Immature natural killer cell (primary cell): ENCODE measurements around the gene TBC1D9B. TPM values are rescaled to one million over a fixed set of nuclear protein-coding genes. Genes with fewer than 3 reads are reported as not detected.

Experiments used
- DNase-seq, 3 donors: peaks; one replicate each; pipeline ENCODE4 v3.0.0; 2022; ENCODE audit warnings: mixed read lengths in 1 of 3
- H3K27ac Mint-ChIP-seq, 6 donors: one replicate each; pipeline ENCODE4 v1.8.0; 2020; ENCODE audit warnings: mixed read lengths in 6 of 6, mild to moderate bottlenecking in 5 of 6, inconsistent platforms in 4 of 6, moderate library complexity in 3 of 6
- H3K27me3 Mint-ChIP-seq, 3 donors: one replicate each; pipeline ENCODE4 v1.8.0; 2020 to 2021; ENCODE audit warnings: low read depth in 3 of 3, mild to moderate bottlenecking in 3 of 3, mixed read lengths in 3 of 3, moderate library complexity in 3 of 3, inconsistent platforms in 1 of 3
- H3K36me3 Mint-ChIP-seq, 3 donors: one replicate each; pipeline ENCODE4 v1.8.0; 2020; ENCODE audit warnings: mixed read lengths in 3 of 3, inconsistent platforms in 2 of 3, mild to moderate bottlenecking in 2 of 3
- H3K4me1 Mint-ChIP-seq, 2 donors: one replicate each; pipeline ENCODE4 v1.8.0; 2020; ENCODE audit warnings: inconsistent platforms in 2 of 2, mild to moderate bottlenecking in 2 of 2, mixed read lengths in 2 of 2, moderate library complexity in 1 of 2
- H3K4me3 Mint-ChIP-seq, 5 donors: one replicate each; pipeline ENCODE4 v1.8.0; 2020; ENCODE audit warnings: mild to moderate bottlenecking in 5 of 5, mixed read lengths in 5 of 5, inconsistent platforms in 3 of 5, moderate library complexity in 3 of 5
- H3K9me3 Mint-ChIP-seq, 6 donors: one replicate each; pipeline ENCODE4 v1.8.0; 2020; ENCODE audit warnings: mild to moderate bottlenecking in 6 of 6, mixed read lengths in 6 of 6, inconsistent platforms in 4 of 6, moderate library complexity in 3 of 6
- polyA plus RNA-seq, 3 donors: library from polyadenylated mRNA; unstranded; fragments of 300-500 nt; fragmentation: Illumina TruSeq; gene quantifications; one replicate each; pipeline ENCODE4 v1.2.3, GENCODE V29; 2021

TBC1D9B gene
- polyA plus RNA-seq, 3 donors from 2014 or later: 11.7 to 50.8 (median 14.5) TPM

GRCh38 chr5:179901915-179902762 lies 5.6 kb downstream of the TBC1D9B start:
- Mint-ChIP-seq H3K4me1 (peaks cover 15 to 23% of the 10 kb centered on the region in 2 donors), H3K4me3 (no peak overlapping the region), H3K9me3 (no peaks in the 10 kb centered on the region), H3K27me3 (peaks cover 1 to 2% (median 1%) of the 10 kb centered on the region in 3 donors), H3K36me3 (peaks cover 8 to 16% (median 12%) of the 10 kb centered on the region in 3 donors), H3K27ac (peak overlapping the region in 1 of 6 donors; percentile 28)
- no peak for DNase-seq

- Mint-ChIP-seq H3K4me1 (peaks cover 10 to 17% of the 10 kb centered on the region in 2 donors), H3K27me3 (peaks cover 0 to 2% (median 1%) of the 10 kb centered on the region in 3 donors), H3K4me3 (no peak overlapping the region), H3K36me3 (peaks cover 8 to 16% (median 12%) of the 10 kb centered on the region in 3 donors), H3K9me3 (no peaks in the 10 kb centered on the region), H3K27ac (no peak overlapping the region)
- no peak for DNase-seq
Observed at GRCh38 chr5:179901462-179901861, 6.2 kb downstream of the TBC1D9B start.

- H3K36me3 Mint-ChIP-seq: peaks cover 13 to 22% (median 17%) of the 10 kb centered on the region in 3 donors
- H3K27me3 Mint-ChIP-seq: no peaks in the 10 kb centered on the region
- H3K27ac Mint-ChIP-seq: no peak overlapping the region
- no peak overlapping the region for H3K4me3 Mint-ChIP-seq
- DNase-seq: no peak
- no peaks in the 10 kb centered on the region for H3K9me3 Mint-ChIP-seq
- H3K4me1 Mint-ChIP-seq: peaks cover 2 to 10% of the 10 kb centered on the region in 2 donors
Observed at GRCh38 chr5:179900711-179901110, 7.0 kb downstream of the TBC1D9B start.

- Mint-ChIP-seq H3K27me3 (no peaks in the 10 kb centered on the region), H3K36me3 (peaks cover 13 to 26% (median 22%) of the 10 kb centered on the region in 3 donors), H3K4me1 (peaks cover 3 to 5% of the 10 kb centered on the region in 2 donors), H3K4me3 (no peak overlapping the region), H3K9me3 (no peaks in the 10 kb centered on the region), H3K27ac (no peak overlapping the region)
- DNase-seq: no peak
Observed at GRCh38 chr5:179900206-179900605, 7.5 kb downstream of the TBC1D9B start.

- Mint-ChIP-seq H3K36me3 (peaks cover 9 to 46% (median 18%) of the 10 kb centered on the region in 3 donors), H3K4me3 (no peak overlapping the region), H3K4me1 (peaks cover 0 to 2% of the 10 kb centered on the region in 2 donors), H3K9me3 (no peaks in the 10 kb centered on the region), H3K27me3 (peaks cover 0 to 2% (median 0%) of the 10 kb centered on the region in 3 donors), H3K27ac (no peak overlapping the region)
- DNase-seq: no peak
Observed at GRCh38 chr5:179895861-179896260, 11.8 kb downstream of the TBC1D9B start.

- Mint-ChIP-seq H3K27ac (no peak overlapping the region), H3K27me3 (peaks cover 0 to 2% (median 0%) of the 10 kb centered on the region in 3 donors), H3K4me1 (peaks cover 0 to 2% of the 10 kb centered on the region in 2 donors), H3K9me3 (no peaks in the 10 kb centered on the region), H3K36me3 (peaks cover 9 to 48% (median 18%) of the 10 kb centered on the region in 3 donors), H3K4me3 (no peak overlapping the region)
- DNase-seq: no peak
Observed at GRCh38 chr5:179893958-179894895, 13.5 kb downstream of the TBC1D9B start.

GRCh38 chr5:179893076-179893957 lies 14.4 kb downstream of the TBC1D9B start:
- no peaks in the 10 kb centered on the region for H3K9me3 Mint-ChIP-seq
- no peak overlapping the region for H3K4me3 Mint-ChIP-seq
- peaks cover 9 to 43% (median 13%) of the 10 kb centered on the region in 3 donors for H3K36me3 Mint-ChIP-seq
- H3K4me1 Mint-ChIP-seq: peaks cover 0 to 2% of the 10 kb centered on the region in 2 donors
- H3K27ac Mint-ChIP-seq: no peak overlapping the region
- DNase-seq: no peak
- H3K27me3 Mint-ChIP-seq: peaks cover 0 to 2% (median 1%) of the 10 kb centered on the region in 3 donors

GRCh38 chr5:179892255-179892654 lies 15.4 kb downstream of the TBC1D9B start:
- no peak for DNase-seq
- Mint-ChIP-seq H3K9me3 (no peaks in the 10 kb centered on the region), H3K4me1 (peaks cover 0 to 2% of the 10 kb centered on the region in 2 donors), H3K4me3 (no peak overlapping the region), H3K36me3 (peaks cover 9 to 42% (median 14%) of the 10 kb centered on the region in 3 donors), H3K27ac (no peak overlapping the region), H3K27me3 (peaks cover 0 to 2% (median 1%) of the 10 kb centered on the region in 3 donors)

GRCh38 chr5:179890751-179891682 lies 16.7 kb downstream of the TBC1D9B start:
- Mint-ChIP-seq H3K27ac (peak overlapping the region in 2 of 6 donors; percentile 59 to 72), H3K36me3 (peaks cover 20 to 46% (median 23%) of the 10 kb centered on the region in 3 donors)

GRCh38 chr5:179889885-179890284 lies 17.8 kb downstream of the TBC1D9B start:
- no peak for DNase-seq
- Mint-ChIP-seq H3K36me3 (peaks cover 21 to 45% (median 26%) of the 10 kb centered on the region in 3 donors), H3K27ac (peak overlapping the region in 2 of 6 donors; percentile 20 to 46), H3K4me1 (no peaks in the 10 kb centered on the region), H3K4me3 (no peak overlapping the region), H3K9me3 (no peaks in the 10 kb centered on the region), H3K27me3 (peaks cover 0 to 2% (median 1%) of the 10 kb centered on the region in 3 donors)

More at GRCh38 chr5:179890751-179891682, 16.7 kb downstream of the TBC1D9B start:
- peaks cover 0 to 2% of the 10 kb centered on the region in 2 donors for H3K4me1 Mint-ChIP-seq
- H3K4me3 Mint-ChIP-seq: no peak overlapping the region
- no peaks in the 10 kb centered on the region for H3K9me3 Mint-ChIP-seq
- H3K27me3 Mint-ChIP-seq: peaks cover 0 to 2% (median 1%) of the 10 kb centered on the region in 3 donors
- DNase-seq: no peak

GRCh38 chr5:179887802-179888201 lies 19.9 kb downstream of the TBC1D9B start:
- Mint-ChIP-seq H3K4me3 (no peak overlapping the region), H3K36me3 (peaks cover 36 to 53% (median 44%) of the 10 kb centered on the region in 3 donors), H3K4me1 (no peaks in the 10 kb centered on the region), H3K27ac (no peak overlapping the region), H3K9me3 (peaks cover 2 to 14% (median 7%) of the 10 kb centered on the region in 6 donors), H3K27me3 (peaks cover 0 to 1% (median 0%) of the 10 kb centered on the region in 3 donors)
- DNase-seq: no peak

- Mint-ChIP-seq H3K36me3 (peaks cover 36 to 48% (median 47%) of the 10 kb centered on the region in 3 donors), H3K4me1 (no peaks in the 10 kb centered on the region), H3K27ac (no peak overlapping the region), H3K9me3 (peaks cover 2 to 14% (median 7%) of the 10 kb centered on the region in 6 donors), H3K27me3 (peaks cover 0 to 1% (median 0%) of the 10 kb centered on the region in 3 donors), H3K4me3 (no peak overlapping the region)
- no peak for DNase-seq
Observed at GRCh38 chr5:179887095-179887494, 20.6 kb downstream of the TBC1D9B start.
